ENCODE data around the gene TRPC4.
"Not testable (repeated sequence)": the region's sequence is repeated elsewhere in the genome, so short reads cannot be mapped to it uniquely, and the experiment has no call there.

The TRPC4 gene

GRCh38 chr13:37613638-37614037 is 255.9 kb downstream of the TRPC4 start:
- DNase-seq (ENCODE audit: extremely low read depth in 1 of 2, low read depth in 1 of 2): no peak

- no peak for DNase-seq (ENCODE audit: extremely low read depth in 1 of 2, low read depth in 1 of 2)
Observed at GRCh38 chr13:37613236-37613635, 256.3 kb downstream of the TRPC4 start.

- DNase-seq (ENCODE audit: extremely low read depth in 1 of 2, low read depth in 1 of 2): no peak
Observed at GRCh38 chr13:37608750-37609339, 260.7 kb downstream of the TRPC4 start.

GRCh38 chr13:37602733-37603381 is 266.7 kb downstream of the TRPC4 start:
- no peak for DNase-seq (ENCODE audit: extremely low read depth in 1 of 2, low read depth in 1 of 2)

- no peak for DNase-seq (ENCODE audit: extremely low read depth in 1 of 2, low read depth in 1 of 2)
Observed at GRCh38 chr13:37601648-37602440, 267.7 kb downstream of the TRPC4 start.

- no peak for DNase-seq (ENCODE audit: extremely low read depth in 1 of 2, low read depth in 1 of 2)
Observed at GRCh38 chr13:37599519-37599918, 270.1 kb downstream of the TRPC4 start.

- DNase-seq (ENCODE audit: extremely low read depth in 1 of 2, low read depth in 1 of 2): no peak
Observed at GRCh38 chr13:37598597-37598996, 271.0 kb downstream of the TRPC4 start, which contains the start of gene POSTN. POSTN (minus strand) TSS chr13:37598768; CDS start chr13:37598726, 42 bp downstream.

GRCh38 chr13:37597477-37598025 is 272.0 kb downstream of the TRPC4 start:
- DNase-seq (ENCODE audit: extremely low read depth in 1 of 2, low read depth in 1 of 2): no peak

GRCh38 chr13:37596805-37597204 is 272.8 kb downstream of the TRPC4 start:
- DNase-seq (ENCODE audit: extremely low read depth in 1 of 2, low read depth in 1 of 2): no peak

GRCh38 chr13:37595162-37595561 is 274.4 kb downstream of the TRPC4 start:
- DNase-seq (ENCODE audit: extremely low read depth in 1 of 2, low read depth in 1 of 2): no peak

GRCh38 chr13:37594550-37594949 is 275.0 kb downstream of the TRPC4 start:
- no peak for DNase-seq (ENCODE audit: extremely low read depth in 1 of 2, low read depth in 1 of 2)

- not testable (repeated sequence) for DNase-seq (ENCODE audit: extremely low read depth in 1 of 2, low read depth in 1 of 2)
Observed at GRCh38 chr13:37589381-37589780, 280.2 kb downstream of the TRPC4 start.

GRCh38 chr13:37587236-37587635 is 282.3 kb downstream of the TRPC4 start:
- DNase-seq (ENCODE audit: extremely low read depth in 1 of 2, low read depth in 1 of 2): no peak

All from activated CD8-positive, alpha-beta memory T cell treated with anti-CD3 and anti-CD28 coated beads for 1 hour (primary cell).